ENCODE results near the gene ABR. TPM values are rescaled to one million over a fixed set of nuclear protein-coding genes. Genes with fewer than 3 reads are reported as not detected.

Gene ABR
- polyA plus RNA-seq, 2 of the 4 experiments (the other 2 are of a cell fraction), result 70.9 to 73.8 TPM

DNA sequence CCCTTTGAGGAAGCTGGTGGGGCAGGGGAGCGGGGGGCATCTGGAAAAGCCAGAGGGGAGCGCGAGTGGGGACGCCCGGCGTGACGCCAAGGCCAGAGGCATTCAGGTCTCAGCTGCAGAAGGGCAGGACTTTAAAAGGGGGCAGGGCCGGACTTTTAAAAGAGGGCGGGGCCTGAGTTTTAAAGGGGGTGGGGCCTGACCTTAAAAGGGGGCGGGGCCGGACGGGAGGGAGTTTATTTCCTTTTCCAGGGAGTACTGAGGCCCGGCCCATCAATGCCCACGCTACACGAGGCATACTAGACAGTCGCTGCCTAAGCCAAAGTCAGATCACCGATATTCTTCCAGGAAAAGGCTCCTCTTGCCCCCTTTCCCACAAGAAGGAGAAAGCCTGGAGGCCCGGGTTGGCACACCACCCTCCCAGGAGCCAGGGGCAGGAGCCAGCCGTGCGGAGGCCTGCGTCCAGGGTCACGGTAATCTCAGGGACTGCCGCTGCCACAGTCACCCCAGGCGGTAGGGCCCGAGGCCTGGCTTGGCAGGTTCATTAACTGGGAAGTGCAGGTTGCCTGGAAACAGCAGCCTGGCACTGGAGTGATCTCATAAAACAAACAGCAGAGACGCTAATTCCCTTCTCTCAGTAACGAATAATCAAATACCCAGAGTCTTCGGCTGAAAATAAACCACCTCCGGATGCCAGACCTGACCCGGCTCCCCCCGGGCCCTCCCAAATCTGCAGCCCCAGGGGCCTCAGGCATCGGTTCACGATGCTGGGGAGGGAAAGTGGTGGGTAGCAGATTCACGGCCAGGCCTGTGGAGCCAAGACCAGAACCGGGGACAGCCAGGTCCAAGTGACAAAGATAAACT, 92.2 kb downstream of the ABR start:
- Histone ChIP-seq H3K4me1 (peaks cover 27% of the 10 kb centered on the region), H3K27ac (peak overlapping the region; percentile 81 to 89), H3K9me3 (no peaks in the 10 kb centered on the region), H3K4me3 (peak overlapping the region; percentile 25; the same call in 2 of the 3 replicates), H3K4me2 (peak overlapping the region; percentile 87)
- ChIA-PET CTCF (interaction anchor here (1.0 to 1.8 kb wide), 3 partner anchors 30 to 60 kb away, joined by 3 to 6 read pairs (median 4); no protein-coding TSS in a partner anchor), POLR2A (no interaction called here)
- 12% methylated on average over 26 of the region's 35 CpGs for WGBS (ENCODE audit: missing lambda C conversion rate)
- DNase-seq (ENCODE audit: low read depth in 1 of 2, low spot score in 1 of 2) (peak; percentile 64 to 84), FAIRE-seq (no peak), ATAC-seq (peak; percentile 81 to 85)
- TF ChIP-seq NPAS2 (CRISPR knock-in tag; IDR thresholded peaks at IDR 0.05; ENCODE audit: borderline replicate concordance) (no peak), ZC3H11A (IDR thresholded peaks at IDR 0.05) (no peak), CBX2 (IDR thresholded peaks at IDR 0.05; ENCODE audit: borderline replicate concordance, low read depth) (no peak), ZNF302 (CRISPR knock-in tag; IDR thresholded peaks at IDR 0.05) (no peak), HDAC2 (IDR thresholded peaks at IDR 0.05) (no peak), ESRRA (IDR thresholded peaks at IDR 0.05; ENCODE audit: borderline replicate concordance, low read length) (no peak), CBX8 (IDR thresholded peaks at IDR 0.05) (no peak), MAFK (IDR thresholded peaks at IDR 0.05; ENCODE audit: partially characterized antibody) (no peak), HOXB13 (CRISPR knock-in tag; IDR thresholded peaks at IDR 0.05; ENCODE audit: low read depth) (no peak), EHMT2 (IDR thresholded peaks at IDR 0.05; ENCODE audit: low read depth) (no peak), RFX5 (IDR thresholded peaks at IDR 0.05) (no peak), ZSCAN20 (CRISPR knock-in tag; IDR thresholded peaks at IDR 0.05) (no peak), EP300 (IDR thresholded peaks at IDR 0.05) (no peak), FOSL2 (IDR thresholded peaks at IDR 0.05) (no peak), FOSL2 (CRISPR knock-in tag; IDR thresholded peaks at IDR 0.05) (peak; percentile 47; the same call in 1 of the 2 replicates), NFE2L2 (conservative IDR thresholded peaks at IDR 0.05; ENCODE audit: low read length) (no peak), MYC (IDR thresholded peaks at IDR 0.05; ENCODE audit: borderline replicate concordance, low read length) (no peak; the same call in 1 of the 2 replicates), PHF8 (IDR thresholded peaks at IDR 0.05; ENCODE audit: borderline replicate concordance, low read depth) (no peak), JUN (IDR thresholded peaks at IDR 0.05) (peak; percentile 37 to 49; a peak in 3 of 5 replicates), HOXB5 (CRISPR knock-in tag; IDR thresholded peaks at IDR 0.05) (0 out of 2 replicates have a peak, but pooled peaks have one; percentile 19), TP53 (CRISPR knock-in tag; IDR thresholded peaks at IDR 0.05) (no peak), KDM5A (IDR thresholded peaks at IDR 0.05) (no peak), RARB (CRISPR knock-in tag; IDR thresholded peaks at IDR 0.05) (no peak), CHD4 (IDR thresholded peaks at IDR 0.05; ENCODE audit: borderline replicate concordance) (no peak), POLR2AphosphoS2 (conservative IDR thresholded peaks at IDR 0.05; ENCODE audit: low read length) (no peak)
- TF ChIP-seq, protein P1, sequence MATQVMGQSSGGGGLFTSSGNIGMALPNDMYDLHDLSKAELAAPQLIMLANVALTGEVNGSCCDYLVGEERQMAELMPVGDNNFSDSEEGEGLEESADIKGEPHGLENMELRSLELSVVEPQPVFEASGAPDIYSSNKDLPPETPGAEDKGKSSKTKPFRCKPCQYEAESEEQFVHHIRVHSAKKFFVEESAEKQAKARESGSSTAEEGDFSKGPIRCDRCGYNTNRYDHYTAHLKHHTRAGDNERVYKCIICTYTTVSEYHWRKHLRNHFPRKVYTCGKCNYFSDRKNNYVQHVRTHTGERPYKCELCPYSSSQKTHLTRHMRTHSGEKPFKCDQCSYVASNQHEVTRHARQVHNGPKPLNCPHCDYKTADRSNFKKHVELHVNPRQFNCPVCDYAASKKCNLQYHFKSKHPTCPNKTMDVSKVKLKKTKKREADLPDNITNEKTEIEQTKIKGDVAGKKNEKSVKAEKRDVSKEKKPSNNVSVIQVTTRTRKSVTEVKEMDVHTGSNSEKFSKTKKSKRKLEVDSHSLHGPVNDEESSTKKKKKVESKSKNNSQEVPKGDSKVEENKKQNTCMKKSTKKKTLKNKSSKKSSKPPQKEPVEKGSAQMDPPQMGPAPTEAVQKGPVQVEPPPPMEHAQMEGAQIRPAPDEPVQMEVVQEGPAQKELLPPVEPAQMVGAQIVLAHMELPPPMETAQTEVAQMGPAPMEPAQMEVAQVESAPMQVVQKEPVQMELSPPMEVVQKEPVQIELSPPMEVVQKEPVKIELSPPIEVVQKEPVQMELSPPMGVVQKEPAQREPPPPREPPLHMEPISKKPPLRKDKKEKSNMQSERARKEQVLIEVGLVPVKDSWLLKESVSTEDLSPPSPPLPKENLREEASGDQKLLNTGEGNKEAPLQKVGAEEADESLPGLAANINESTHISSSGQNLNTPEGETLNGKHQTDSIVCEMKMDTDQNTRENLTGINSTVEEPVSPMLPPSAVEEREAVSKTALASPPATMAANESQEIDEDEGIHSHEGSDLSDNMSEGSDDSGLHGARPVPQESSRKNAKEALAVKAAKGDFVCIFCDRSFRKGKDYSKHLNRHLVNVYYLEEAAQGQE (IDR thresholded peaks at IDR 0.05), result no peak
- TF ChIP-seq, protein P2, sequence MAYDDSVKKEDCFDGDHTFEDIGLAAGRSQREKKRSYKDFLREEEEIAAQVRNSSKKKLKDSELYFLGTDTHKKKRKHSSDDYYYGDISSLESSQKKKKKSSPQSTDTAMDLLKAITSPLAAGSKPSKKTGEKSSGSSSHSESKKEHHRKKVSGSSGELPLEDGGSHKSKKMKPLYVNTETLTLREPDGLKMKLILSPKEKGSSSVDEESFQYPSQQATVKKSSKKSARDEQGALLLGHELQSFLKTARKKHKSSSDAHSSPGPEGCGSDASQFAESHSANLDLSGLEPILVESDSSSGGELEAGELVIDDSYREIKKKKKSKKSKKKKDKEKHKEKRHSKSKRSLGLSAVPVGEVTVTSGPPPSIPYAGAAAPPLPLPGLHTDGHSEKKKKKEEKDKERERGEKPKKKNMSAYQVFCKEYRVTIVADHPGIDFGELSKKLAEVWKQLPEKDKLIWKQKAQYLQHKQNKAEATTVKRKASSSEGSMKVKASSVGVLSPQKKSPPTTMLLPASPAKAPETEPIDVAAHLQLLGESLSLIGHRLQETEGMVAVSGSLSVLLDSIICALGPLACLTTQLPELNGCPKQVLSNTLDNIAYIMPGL (CRISPR knock-in tag; IDR thresholded peaks at IDR 0.05; ENCODE audit: borderline replicate concordance), result no peak
- TF ChIP-seq, protein P3, sequence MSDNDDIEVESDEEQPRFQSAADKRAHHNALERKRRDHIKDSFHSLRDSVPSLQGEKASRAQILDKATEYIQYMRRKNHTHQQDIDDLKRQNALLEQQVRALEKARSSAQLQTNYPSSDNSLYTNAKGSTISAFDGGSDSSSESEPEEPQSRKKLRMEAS (IDR thresholded peaks at IDR 0.05), result peak; percentile 57; the same call in 1 of the 2 replicates
- TF ChIP-seq, protein P4, sequence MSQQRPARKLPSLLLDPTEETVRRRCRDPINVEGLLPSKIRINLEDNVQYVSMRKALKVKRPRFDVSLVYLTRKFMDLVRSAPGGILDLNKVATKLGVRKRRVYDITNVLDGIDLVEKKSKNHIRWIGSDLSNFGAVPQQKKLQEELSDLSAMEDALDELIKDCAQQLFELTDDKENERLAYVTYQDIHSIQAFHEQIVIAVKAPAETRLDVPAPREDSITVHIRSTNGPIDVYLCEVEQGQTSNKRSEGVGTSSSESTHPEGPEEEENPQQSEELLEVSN (IDR thresholded peaks at IDR 0.05; ENCODE audit: borderline replicate concordance, low read depth), result peak; percentile 16; the same call in 1 of the 2 replicates
- TF ChIP-seq, protein P5, sequence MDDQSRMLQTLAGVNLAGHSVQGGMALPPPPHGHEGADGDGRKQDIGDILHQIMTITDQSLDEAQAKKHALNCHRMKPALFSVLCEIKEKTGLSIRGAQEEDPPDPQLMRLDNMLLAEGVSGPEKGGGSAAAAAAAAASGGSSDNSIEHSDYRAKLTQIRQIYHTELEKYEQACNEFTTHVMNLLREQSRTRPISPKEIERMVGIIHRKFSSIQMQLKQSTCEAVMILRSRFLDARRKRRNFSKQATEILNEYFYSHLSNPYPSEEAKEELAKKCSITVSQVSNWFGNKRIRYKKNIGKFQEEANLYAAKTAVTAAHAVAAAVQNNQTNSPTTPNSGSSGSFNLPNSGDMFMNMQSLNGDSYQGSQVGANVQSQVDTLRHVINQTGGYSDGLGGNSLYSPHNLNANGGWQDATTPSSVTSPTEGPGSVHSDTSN (IDR thresholded peaks at IDR 0.05), result no peak
- TF ChIP-seq, protein P6, sequence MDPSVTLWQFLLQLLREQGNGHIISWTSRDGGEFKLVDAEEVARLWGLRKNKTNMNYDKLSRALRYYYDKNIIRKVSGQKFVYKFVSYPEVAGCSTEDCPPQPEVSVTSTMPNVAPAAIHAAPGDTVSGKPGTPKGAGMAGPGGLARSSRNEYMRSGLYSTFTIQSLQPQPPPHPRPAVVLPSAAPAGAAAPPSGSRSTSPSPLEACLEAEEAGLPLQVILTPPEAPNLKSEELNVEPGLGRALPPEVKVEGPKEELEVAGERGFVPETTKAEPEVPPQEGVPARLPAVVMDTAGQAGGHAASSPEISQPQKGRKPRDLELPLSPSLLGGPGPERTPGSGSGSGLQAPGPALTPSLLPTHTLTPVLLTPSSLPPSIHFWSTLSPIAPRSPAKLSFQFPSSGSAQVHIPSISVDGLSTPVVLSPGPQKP (IDR thresholded peaks at IDR 0.05; ENCODE audit: low read depth, low read length), result no peak
